Measurements from ENCODE around the gene AMPD2. TPM values are rescaled to one million over a fixed set of nuclear protein-coding genes. Genes with fewer than 3 reads are reported as not detected.

The AMPD2 gene
- total RNA-seq, 3 donors from 2014 or later, result 35.6 to 47.4 (median 40.9) TPM

GRCh38 chr1:109629372-109630030 is 9.9 kb downstream of the AMPD2 start:
- intact Hi-C loops (cut with DNase I, micrococcal nuclease), result loop anchor here in 1 of 2 donors (10.0 kb wide), 1 partner anchor 85 kb away; the partner anchor contains the start of gene GNAI3
- H3K4me1 ChIP-seq (ENCODE audit: low read depth), result peaks cover 7% of the 10 kb centered on the region
- no peak for TF ChIP-seq CTCF (IDR thresholded peaks at IDR 0.05)
- DNase-seq (no peak), ATAC-seq (no peak)
- no peaks in the 10 kb centered on the region for H3K9me3 ChIP-seq
- H3K36me3 ChIP-seq (ENCODE audit: low read depth), result no peaks in the 10 kb centered on the region
- H3K4me3 ChIP-seq, result no peak overlapping the region

GRCh38 chr1:109630081-109630897 is 10.7 kb downstream of the AMPD2 start:
- no peak for TF ChIP-seq CTCF (IDR thresholded peaks at IDR 0.05)
- no peaks in the 10 kb centered on the region for H3K36me3 ChIP-seq (ENCODE audit: low read depth)
- DNase-seq (peak in 1 of 3 donors; percentile 43), ATAC-seq (no peak)
- intact Hi-C loops (cut with DNase I, micrococcal nuclease), result loop anchor here in 1 of 2 donors (10.0 kb wide), 1 partner anchor 85 kb away; the partner anchor contains the start of gene GNAI3
- H3K9me3 ChIP-seq, result no peaks in the 10 kb centered on the region
- no peak overlapping the region for H3K4me3 ChIP-seq
- H3K4me1 ChIP-seq (ENCODE audit: low read depth), result peaks cover 7% of the 10 kb centered on the region

GRCh38 chr1:109630898-109631512 is 11.4 kb downstream of the AMPD2 start:
- Histone ChIP-seq H3K36me3 (ENCODE audit: low read depth) (no peaks in the 10 kb centered on the region), H3K4me3 (no peak overlapping the region), H3K9me3 (no peaks in the 10 kb centered on the region), H3K4me1 (ENCODE audit: low read depth) (peaks cover 12% of the 10 kb centered on the region)
- intact Hi-C loops (cut with DNase I, micrococcal nuclease), result loop anchor here in 1 of 2 donors (10.0 kb wide), 1 partner anchor 86 kb away; the partner anchor contains the start of gene GNAI3
- ATAC-seq, result no peak
- DNase-seq, result no peak
- TF ChIP-seq CTCF (IDR thresholded peaks at IDR 0.05), result no peak

- no peak for ATAC-seq
- Histone ChIP-seq H3K4me1 (ENCODE audit: low read depth) (peaks cover 13% of the 10 kb centered on the region), H3K4me3 (no peak overlapping the region), H3K36me3 (ENCODE audit: low read depth) (no peaks in the 10 kb centered on the region), H3K9me3 (no peaks in the 10 kb centered on the region)
- intact Hi-C loops (cut with DNase I, micrococcal nuclease), result loop anchor here in 1 of 2 donors (10.0 kb wide), 1 partner anchor 87 kb away; the partner anchor contains the start of gene GNAI3
- TF ChIP-seq CTCF (IDR thresholded peaks at IDR 0.05), result no peak
- DNase-seq, result peak in 1 of 3 donors; percentile 47
These were observed 12.2 kb downstream of the AMPD2 start for GRCh38 chr1:109631513-109632505.

Measured in mucosa of descending colon (tissue), 3 donors.